HEK293 (cell line): ENCODE measurements around the gene ZSCAN18.

Experiments
- CTCF ChIA-PET: fragments of 350-600 bp; formaldehyde crosslinking; extraction: SDS; loops from one replicate; lab custom pipeline; 2021; ENCODE audit warnings: antibody characterized with exemption; lab: Yijun Ruan, JAX
- POLR2A ChIA-PET: fragments of 300-600 bp; formaldehyde crosslinking; extraction: SDS; loops from one replicate; lab custom pipeline; 2020; ENCODE audit warnings: antibody characterized with exemption, inconsistent platforms; lab: Yijun Ruan, JAX
- H3K27ac ChIP-seq: fragments of 200-500 bp; sonication (Bioruptor generic); 2 replicates; pipeline ENCODE4 v1.5.1; 2014; ENCODE audit warnings: low read depth, low read length, control low read depth, inconsistent platforms; ENCODE audit errors: extremely low read depth
- H3K36me3 ChIP-seq, 2 experiments: fragments of 200-500 bp in 1 of 2; sonication (Bioruptor generic) in 1 of 2; 1 replicate in 1 of 2; 2 replicates in 1 of 2; pipeline ENCODE4 v1.5.1; 2014 to 2017; ENCODE audit warnings: inconsistent platforms in 2 of 2, low read length in 2 of 2; ENCODE audit not compliant: control insufficient read depth in 2 of 2, insufficient read depth in 1 of 2
- H3K4me1 ChIP-seq: fragments of 200-500 bp; sonication (Bioruptor generic); 2 replicates; pipeline ENCODE4 v1.5.1; 2014; ENCODE audit warnings: mild to moderate bottlenecking, low read length, inconsistent platforms; ENCODE audit not compliant: control insufficient read depth, insufficient read depth
- H3K4me3 ChIP-seq: 2 replicates; pipeline ENCODE4 v1.5.1; 2011; ENCODE audit warnings: low read depth, mild to moderate bottlenecking, control low read depth, low read length, moderate library complexity
- H3K9me3 ChIP-seq: fragments of 200-500 bp; sonication (Bioruptor generic); 2 replicates; pipeline ENCODE4 v1.5.1; 2014; ENCODE audit warnings: low read depth, low read length, inconsistent platforms; ENCODE audit not compliant: control insufficient read depth, insufficient read depth
- GLI4 ChIP-seq: fragments of 450-650 bp; formaldehyde crosslinking; IDR thresholded peaks from 2 replicates; pipeline ENCODE4 v1.5.1; 2016; ENCODE audit warnings: missing biosample characterization, missing genetic modification characterization
- KLF7 ChIP-seq: fragments of 450-650 bp; formaldehyde crosslinking; IDR thresholded peaks from 2 replicates; pipeline ENCODE4 v1.5.1; 2016; ENCODE audit warnings: missing biosample characterization, missing genetic modification characterization, borderline replicate concordance
- ZFHX2 ChIP-seq: fragments of 450-650 bp; formaldehyde crosslinking; conservative IDR thresholded peaks from 2 replicates; pipeline ENCODE4 v1.5.1; 2016; ENCODE audit warnings: missing biosample characterization, missing genetic modification characterization
- ZNF132 ChIP-seq: fragments of 450-650 bp; formaldehyde crosslinking; IDR thresholded peaks from 2 replicates; pipeline ENCODE4 v1.5.1; 2017; ENCODE audit warnings: missing biosample characterization, missing genetic modification characterization, borderline replicate concordance
- ZNF184 ChIP-seq: fragments of 450-650 bp; IDR thresholded peaks from 2 replicates; pipeline ENCODE4 v1.5.1; 2018; ENCODE audit warnings: missing biosample characterization, mild to moderate bottlenecking, missing genetic modification characterization
- ZNF2 ChIP-seq: fragments of 450-650 bp; formaldehyde crosslinking; IDR thresholded peaks from 2 replicates; pipeline ENCODE4 v1.5.1; 2016; ENCODE audit warnings: missing biosample characterization, missing genetic modification characterization
- ZNF311 ChIP-seq: fragments of 450-650 bp; formaldehyde crosslinking; IDR thresholded peaks from 2 replicates; pipeline ENCODE4 v1.5.1; 2017; ENCODE audit warnings: missing biosample characterization, missing genetic modification characterization, borderline replicate concordance
- ZNF324 ChIP-seq: fragments of 450-650 bp; formaldehyde crosslinking; IDR thresholded peaks from 2 replicates; pipeline ENCODE4 v1.5.1; 2016; ENCODE audit warnings: missing biosample characterization, missing genetic modification characterization
- ZNF366 ChIP-seq: fragments of 450-650 bp; formaldehyde crosslinking; conservative IDR thresholded peaks from 2 replicates; pipeline ENCODE4 v1.5.1; 2016; ENCODE audit warnings: missing biosample characterization, missing genetic modification characterization
- ZNF426 ChIP-seq: fragments of 450-650 bp; formaldehyde crosslinking; IDR thresholded peaks from 2 replicates; pipeline ENCODE4 v1.5.1; 2017; ENCODE audit warnings: missing biosample characterization, missing genetic modification characterization, mild to moderate bottlenecking, inconsistent platforms, moderate library complexity
- ZNF449 ChIP-seq: fragments of 450-650 bp; formaldehyde crosslinking; IDR thresholded peaks from 2 replicates; pipeline ENCODE4 v1.5.1; 2017; ENCODE audit warnings: missing biosample characterization, mild to moderate bottlenecking, missing genetic modification characterization, moderate library complexity
- ZNF544 ChIP-seq: fragments of 450-650 bp; formaldehyde crosslinking; IDR thresholded peaks from 2 replicates; pipeline ENCODE4 v1.5.0; 2017; ENCODE audit warnings: missing biosample characterization, missing genetic modification characterization
- ZNF561 ChIP-seq: fragments of 450-650 bp; IDR thresholded peaks from 2 replicates; pipeline ENCODE4 v1.5.1; 2018; ENCODE audit warnings: missing biosample characterization, missing genetic modification characterization, borderline replicate concordance
- ZNF776 ChIP-seq: fragments of 450-650 bp; formaldehyde crosslinking; IDR thresholded peaks from 2 replicates; pipeline ENCODE4 v1.5.0; 2017; ENCODE audit warnings: missing biosample characterization, missing genetic modification characterization, borderline replicate concordance
- TF ChIP-seq, protein P1 (sequence below): fragments of 450-650 bp; formaldehyde crosslinking; IDR thresholded peaks from 2 replicates; pipeline ENCODE4 v1.5.1; 2016; ENCODE audit warnings: missing biosample characterization, missing genetic modification characterization
- TF ChIP-seq, protein P2 (sequence below): sonication (generic); formaldehyde crosslinking; IDR thresholded peaks from 2 replicates; pipeline ENCODE4 v1.8.1; 2022; ENCODE audit warnings: mild to moderate bottlenecking, moderate library complexity, missing genetic modification reagents
- TF ChIP-seq, protein P3 (sequence below): fragments of 450-650 bp; formaldehyde crosslinking; IDR thresholded peaks from 2 replicates; pipeline ENCODE4 v1.5.1; 2016; ENCODE audit warnings: missing biosample characterization, missing genetic modification characterization, borderline replicate concordance
- TF ChIP-seq, protein P4 (sequence below): fragments of 450-650 bp; formaldehyde crosslinking; IDR thresholded peaks from 2 replicates; pipeline ENCODE4 v1.5.0; 2017; ENCODE audit warnings: missing biosample characterization, missing genetic modification characterization, borderline replicate concordance

ZSCAN18 gene

DNA sequence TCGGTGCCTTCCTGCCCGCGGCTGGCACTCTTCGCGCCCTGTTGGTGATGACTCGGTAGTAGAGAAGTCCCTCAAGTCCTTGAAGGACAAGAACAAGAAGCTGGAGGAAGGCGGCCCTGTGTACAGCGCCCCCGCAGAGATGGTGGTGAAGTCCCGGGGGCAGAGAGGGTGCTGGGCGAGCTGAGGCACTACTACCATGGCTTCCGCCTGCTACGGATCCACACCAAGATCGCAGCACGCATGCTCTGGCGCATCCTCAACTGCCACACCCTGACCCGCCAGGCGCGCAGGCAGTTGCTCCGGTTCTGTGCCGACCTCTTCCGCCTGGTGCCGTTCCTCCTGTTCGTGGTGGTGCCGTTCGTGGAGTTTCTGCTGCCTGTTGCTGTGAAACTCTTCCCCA, 53.1 kb downstream of the ZSCAN18 start:
- CTCF ChIA-PET = interaction anchor here (0.6 kb wide), 1 partner anchor 13 kb away, joined by 3 read pairs; no protein-coding TSS in a partner anchor
- Histone ChIP-seq H3K27ac (no peak overlapping the region), H3K9me3 (no peaks in the 10 kb centered on the region), H3K36me3 (no peaks in the 10 kb centered on the region), H3K4me1 (no peaks in the 10 kb centered on the region)
- POLR2A ChIA-PET = no interaction called here
- TF ChIP-seq GLI4 (tag by site-specific recombination) (no peak), ZFHX2 (tag by site-specific recombination) (no peak), ZNF132 (no peak), ZNF324 (tag by site-specific recombination) (no peak), KLF7 (tag by site-specific recombination) (no peak), ZNF311 (tag by site-specific recombination) (no peak), ZNF2 (tag by site-specific recombination) (no peak), ZNF561 (tag by site-specific recombination) (no peak), ZNF544 (tag by site-specific recombination) (no peak), ZNF184 (no peak), ZNF366 (tag by site-specific recombination) (no peak), ZNF426 (tag by site-specific recombination) (no peak), ZNF776 (tag by site-specific recombination) (no peak), ZNF449 (tag by site-specific recombination) (no peak)
- TF ChIP-seq, protein P1, sequence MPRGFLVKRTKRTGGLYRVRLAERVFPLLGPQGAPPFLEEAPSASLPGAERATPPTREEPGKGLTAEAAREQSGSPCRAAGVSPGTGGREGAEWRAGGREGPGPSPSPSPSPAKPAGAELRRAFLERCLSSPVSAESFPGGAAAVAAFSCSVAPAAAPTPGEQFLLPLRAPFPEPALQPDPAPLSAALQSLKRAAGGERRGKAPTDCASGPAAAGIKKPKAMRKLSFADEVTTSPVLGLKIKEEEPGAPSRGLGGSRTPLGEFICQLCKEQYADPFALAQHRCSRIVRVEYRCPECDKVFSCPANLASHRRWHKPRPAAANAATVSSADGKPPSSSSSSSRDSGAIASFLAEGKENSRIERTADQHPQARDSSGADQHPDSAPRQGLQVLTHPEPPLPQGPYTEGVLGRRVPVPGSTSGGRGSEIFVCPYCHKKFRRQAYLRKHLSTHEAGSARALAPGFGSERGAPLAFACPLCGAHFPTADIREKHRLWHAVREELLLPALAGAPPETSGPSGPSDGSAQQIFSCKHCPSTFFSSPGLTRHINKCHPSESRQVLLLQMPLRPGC = no peak
- TF ChIP-seq, protein P2, sequence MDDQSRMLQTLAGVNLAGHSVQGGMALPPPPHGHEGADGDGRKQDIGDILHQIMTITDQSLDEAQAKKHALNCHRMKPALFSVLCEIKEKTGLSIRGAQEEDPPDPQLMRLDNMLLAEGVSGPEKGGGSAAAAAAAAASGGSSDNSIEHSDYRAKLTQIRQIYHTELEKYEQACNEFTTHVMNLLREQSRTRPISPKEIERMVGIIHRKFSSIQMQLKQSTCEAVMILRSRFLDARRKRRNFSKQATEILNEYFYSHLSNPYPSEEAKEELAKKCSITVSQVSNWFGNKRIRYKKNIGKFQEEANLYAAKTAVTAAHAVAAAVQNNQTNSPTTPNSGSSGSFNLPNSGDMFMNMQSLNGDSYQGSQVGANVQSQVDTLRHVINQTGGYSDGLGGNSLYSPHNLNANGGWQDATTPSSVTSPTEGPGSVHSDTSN (CRISPR knock-in tag) = no peak
- TF ChIP-seq, protein P3, sequence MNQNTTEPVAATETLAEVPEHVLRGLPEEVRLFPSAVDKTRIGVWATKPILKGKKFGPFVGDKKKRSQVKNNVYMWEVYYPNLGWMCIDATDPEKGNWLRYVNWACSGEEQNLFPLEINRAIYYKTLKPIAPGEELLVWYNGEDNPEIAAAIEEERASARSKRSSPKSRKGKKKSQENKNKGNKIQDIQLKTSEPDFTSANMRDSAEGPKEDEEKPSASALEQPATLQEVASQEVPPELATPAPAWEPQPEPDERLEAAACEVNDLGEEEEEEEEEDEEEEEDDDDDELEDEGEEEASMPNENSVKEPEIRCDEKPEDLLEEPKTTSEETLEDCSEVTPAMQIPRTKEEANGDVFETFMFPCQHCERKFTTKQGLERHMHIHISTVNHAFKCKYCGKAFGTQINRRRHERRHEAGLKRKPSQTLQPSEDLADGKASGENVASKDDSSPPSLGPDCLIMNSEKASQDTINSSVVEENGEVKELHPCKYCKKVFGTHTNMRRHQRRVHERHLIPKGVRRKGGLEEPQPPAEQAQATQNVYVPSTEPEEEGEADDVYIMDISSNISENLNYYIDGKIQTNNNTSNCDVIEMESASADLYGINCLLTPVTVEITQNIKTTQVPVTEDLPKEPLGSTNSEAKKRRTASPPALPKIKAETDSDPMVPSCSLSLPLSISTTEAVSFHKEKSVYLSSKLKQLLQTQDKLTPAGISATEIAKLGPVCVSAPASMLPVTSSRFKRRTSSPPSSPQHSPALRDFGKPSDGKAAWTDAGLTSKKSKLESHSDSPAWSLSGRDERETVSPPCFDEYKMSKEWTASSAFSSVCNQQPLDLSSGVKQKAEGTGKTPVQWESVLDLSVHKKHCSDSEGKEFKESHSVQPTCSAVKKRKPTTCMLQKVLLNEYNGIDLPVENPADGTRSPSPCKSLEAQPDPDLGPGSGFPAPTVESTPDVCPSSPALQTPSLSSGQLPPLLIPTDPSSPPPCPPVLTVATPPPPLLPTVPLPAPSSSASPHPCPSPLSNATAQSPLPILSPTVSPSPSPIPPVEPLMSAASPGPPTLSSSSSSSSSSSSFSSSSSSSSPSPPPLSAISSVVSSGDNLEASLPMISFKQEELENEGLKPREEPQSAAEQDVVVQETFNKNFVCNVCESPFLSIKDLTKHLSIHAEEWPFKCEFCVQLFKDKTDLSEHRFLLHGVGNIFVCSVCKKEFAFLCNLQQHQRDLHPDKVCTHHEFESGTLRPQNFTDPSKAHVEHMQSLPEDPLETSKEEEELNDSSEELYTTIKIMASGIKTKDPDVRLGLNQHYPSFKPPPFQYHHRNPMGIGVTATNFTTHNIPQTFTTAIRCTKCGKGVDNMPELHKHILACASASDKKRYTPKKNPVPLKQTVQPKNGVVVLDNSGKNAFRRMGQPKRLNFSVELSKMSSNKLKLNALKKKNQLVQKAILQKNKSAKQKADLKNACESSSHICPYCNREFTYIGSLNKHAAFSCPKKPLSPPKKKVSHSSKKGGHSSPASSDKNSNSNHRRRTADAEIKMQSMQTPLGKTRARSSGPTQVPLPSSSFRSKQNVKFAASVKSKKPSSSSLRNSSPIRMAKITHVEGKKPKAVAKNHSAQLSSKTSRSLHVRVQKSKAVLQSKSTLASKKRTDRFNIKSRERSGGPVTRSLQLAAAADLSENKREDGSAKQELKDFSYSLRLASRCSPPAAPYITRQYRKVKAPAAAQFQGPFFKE (tag by site-specific recombination) = no peak
- TF ChIP-seq, protein P4, sequence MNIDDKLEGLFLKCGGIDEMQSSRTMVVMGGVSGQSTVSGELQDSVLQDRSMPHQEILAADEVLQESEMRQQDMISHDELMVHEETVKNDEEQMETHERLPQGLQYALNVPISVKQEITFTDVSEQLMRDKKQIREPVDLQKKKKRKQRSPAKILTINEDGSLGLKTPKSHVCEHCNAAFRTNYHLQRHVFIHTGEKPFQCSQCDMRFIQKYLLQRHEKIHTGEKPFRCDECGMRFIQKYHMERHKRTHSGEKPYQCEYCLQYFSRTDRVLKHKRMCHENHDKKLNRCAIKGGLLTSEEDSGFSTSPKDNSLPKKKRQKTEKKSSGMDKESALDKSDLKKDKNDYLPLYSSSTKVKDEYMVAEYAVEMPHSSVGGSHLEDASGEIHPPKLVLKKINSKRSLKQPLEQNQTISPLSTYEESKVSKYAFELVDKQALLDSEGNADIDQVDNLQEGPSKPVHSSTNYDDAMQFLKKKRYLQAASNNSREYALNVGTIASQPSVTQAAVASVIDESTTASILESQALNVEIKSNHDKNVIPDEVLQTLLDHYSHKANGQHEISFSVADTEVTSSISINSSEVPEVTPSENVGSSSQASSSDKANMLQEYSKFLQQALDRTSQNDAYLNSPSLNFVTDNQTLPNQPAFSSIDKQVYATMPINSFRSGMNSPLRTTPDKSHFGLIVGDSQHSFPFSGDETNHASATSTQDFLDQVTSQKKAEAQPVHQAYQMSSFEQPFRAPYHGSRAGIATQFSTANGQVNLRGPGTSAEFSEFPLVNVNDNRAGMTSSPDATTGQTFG = no peak
- TF ChIP-seq, all 188 proteins: peak for 0
- H3K4me3 ChIP-seq = no peak overlapping the region
